GM04504 (cell line): Measurements from ENCODE around the gene TMC5.
"Not testable (repeated sequence)": the region's sequence is repeated elsewhere in the genome, so short reads cannot be mapped to it uniquely, and the experiment has no call there.

ENCODE experiments used
- DNase-seq: peaks from one replicate; pipeline ENCODE4 v3.0.0-alpha.2; 2012; ENCODE audit warnings: low read depth

The TMC5 gene, protein sequence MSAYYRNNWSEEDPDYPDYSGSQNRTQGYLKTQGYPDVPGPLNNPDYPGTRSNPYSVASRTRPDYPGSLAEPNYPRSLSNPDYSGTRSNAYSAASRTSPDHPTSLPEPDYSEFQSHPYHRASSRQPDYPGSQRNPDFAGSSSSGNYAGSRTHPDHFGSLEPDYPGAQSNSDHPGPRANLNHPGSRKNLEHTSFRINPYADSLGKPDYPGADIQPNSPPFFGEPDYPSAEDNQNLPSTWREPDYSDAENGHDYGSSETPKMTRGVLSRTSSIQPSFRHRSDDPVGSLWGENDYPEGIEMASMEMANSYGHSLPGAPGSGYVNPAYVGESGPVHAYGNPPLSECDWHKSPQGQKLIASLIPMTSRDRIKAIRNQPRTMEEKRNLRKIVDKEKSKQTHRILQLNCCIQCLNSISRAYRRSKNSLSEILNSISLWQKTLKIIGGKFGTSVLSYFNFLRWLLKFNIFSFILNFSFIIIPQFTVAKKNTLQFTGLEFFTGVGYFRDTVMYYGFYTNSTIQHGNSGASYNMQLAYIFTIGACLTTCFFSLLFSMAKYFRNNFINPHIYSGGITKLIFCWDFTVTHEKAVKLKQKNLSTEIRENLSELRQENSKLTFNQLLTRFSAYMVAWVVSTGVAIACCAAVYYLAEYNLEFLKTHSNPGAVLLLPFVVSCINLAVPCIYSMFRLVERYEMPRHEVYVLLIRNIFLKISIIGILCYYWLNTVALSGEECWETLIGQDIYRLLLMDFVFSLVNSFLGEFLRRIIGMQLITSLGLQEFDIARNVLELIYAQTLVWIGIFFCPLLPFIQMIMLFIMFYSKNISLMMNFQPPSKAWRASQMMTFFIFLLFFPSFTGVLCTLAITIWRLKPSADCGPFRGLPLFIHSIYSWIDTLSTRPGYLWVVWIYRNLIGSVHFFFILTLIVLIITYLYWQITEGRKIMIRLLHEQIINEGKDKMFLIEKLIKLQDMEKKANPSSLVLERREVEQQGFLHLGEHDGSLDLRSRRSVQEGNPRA

GRCh38 chr16:19417640-19418039 lies at the start of gene TMC5:
Gene TMC5 (plus strand): TSS chr16:19417883. CDS start chr16:19440039, 22,156 bp downstream.
- DNase-seq, result no peak

- not testable (repeated sequence) for DNase-seq
Observed at GRCh38 chr16:19372541-19372940, 45.1 kb upstream of the TMC5 start.

DNA sequence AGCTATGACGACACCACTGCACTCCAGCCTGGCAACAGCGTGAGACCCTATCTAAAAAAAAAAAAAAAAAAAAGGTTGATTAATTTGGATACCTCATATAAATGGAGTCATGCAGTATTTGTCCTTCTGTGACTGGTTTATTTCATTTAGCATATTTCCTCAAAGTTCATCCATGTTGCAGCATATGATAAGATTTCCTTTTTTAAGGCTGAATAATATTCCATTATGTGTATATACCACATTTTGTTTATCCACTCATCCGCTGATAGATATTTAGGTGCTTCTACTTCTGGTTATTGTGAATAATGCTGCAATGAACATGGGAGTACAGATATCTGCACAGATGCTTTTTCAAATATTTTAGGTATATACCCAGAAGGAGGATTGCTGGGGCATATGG lies 43.3 kb upstream of the TMC5 start:
- no peak for DNase-seq

DNA sequence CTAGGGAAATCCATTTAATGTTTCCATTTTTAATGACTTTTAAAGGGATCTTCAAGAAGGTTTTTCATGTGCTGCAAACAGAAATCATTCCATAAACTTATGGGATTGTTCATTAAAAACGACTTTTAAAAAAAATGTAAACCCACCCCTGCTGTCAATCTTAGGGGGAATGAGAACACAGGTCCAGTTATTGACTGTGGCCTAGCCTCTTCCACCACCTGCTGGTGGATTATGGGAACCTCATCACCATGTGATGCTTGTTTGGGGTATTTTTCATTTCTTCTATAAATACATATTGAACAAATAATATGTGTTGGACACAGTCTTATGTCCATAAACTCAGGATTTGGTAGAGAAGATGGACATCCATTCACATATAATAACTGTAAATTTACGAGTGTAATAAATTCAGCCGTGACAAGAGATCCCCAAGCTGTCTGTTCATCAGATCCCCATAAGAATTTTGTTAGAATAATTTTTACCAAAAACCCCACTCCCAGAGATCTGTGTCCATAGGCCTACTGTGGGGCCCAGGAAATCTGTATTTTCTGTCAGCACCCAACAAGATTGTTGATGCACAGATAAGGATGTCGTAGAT lies 42.0 kb upstream of the TMC5 start:
- DNase-seq, result peak; percentile 11

DNA sequence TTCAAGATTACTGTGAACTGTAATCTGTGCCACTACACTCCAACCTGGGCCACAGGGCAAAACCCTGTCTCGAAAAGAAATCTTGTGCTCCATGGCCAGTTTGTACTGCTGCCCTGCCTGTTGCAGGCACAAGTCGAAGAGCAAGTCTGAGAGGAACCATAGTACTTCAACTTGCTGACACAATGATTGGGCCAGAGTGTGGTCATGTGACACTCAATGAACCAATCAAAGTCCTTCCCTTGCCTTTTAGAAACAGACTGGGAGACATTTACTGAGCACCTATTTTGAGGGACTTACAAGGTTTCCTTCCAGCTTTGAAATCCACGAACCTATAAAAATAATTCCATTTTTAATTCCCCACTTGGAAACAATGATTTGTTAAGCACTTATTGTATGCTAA lies 39.8 kb upstream of the TMC5 start:
- DNase-seq, result no peak

DNA sequence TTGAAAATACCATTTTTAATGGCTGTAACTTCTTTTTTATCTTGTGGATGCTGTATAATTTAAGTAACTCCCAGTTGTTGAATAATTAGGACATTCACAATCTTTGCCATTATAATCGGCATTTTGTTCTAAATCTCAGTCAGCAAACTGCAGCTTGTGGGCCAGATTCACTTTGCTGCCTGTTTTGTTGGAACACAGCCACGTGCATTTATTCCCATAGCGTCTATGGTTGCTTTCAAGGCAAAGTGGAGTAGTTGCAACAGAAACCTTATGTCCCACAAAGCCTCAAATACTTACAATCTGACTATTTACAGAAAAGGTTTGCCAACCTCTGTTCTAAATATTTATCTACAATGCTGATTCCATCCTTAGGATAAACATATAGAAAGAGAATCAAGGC lies 39.2 kb upstream of the TMC5 start:
- no peak for DNase-seq

DNA sequence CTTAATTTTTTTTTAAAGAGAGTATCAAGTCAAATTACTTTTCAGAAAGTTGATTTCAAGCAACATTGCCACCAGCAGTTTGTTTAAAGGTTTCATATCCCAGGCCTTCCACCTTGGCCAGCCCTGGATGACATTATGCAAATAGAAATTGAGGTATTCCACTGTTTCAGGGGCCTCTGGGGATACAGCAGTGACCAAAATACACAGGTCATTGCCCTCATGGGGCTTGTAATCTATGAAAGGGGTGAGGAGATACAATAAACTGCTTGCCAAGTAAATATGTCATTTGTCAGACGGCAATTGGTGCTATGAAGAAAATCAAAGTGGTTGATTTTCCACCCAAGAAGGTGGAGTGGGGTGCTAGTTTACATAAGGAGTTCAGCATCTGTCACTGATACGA lies 37.8 kb upstream of the TMC5 start:
- no peak for DNase-seq

DNA sequence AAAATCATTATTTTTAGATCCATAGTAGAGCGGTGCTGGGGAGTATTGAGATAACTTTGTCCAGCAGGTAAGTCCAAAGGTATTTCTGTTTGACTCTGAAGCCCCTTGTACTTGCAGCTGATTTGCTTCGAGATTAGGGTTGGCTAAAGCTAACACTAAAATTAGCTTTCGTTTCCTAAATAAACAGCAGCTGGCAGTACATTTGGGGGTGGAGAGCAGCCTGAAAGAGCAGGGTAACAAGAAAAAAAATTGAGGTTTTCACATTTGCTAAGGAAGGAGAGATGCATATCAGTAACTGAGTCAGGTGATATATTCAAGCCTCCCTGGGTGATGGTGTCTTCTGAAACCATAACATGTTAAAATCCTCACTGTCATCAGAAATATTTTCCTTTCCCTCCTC lies 37.4 kb upstream of the TMC5 start:
- no peak for DNase-seq

DNA sequence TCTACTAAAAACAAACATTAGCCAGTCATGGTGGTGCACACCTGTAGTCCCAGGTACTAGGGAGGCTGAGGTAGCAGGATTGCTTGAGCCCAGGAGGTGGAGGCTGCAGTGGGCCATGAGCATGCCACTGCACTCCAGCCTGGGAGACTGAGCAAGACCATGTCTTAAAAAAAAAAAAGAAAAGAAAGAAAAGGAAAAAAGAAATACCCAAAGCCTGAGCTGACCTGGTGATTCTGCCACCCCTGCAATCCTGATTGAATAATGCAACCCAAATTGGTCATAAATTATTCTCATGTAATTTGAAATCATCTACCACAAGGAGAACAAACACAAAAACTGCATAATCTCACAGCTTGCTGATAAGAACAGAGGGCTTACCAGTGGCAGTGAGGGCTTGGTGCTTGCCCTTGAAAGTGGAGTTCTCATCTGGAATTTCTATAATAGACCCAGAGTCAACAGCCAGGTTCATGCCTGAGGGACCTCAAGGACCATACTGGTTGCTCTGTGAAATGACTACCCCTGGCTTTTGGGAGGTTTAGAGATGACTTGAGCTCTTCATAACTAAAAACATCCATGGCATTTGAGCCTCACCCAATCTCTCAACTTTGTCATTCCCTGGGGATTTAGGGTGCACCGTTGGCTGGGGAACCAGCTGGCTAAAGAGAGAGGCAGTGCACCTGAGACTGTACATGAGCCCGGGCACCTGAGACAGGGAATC lies 35.4 kb upstream of the TMC5 start:
- DNase-seq, result no peak

DNA sequence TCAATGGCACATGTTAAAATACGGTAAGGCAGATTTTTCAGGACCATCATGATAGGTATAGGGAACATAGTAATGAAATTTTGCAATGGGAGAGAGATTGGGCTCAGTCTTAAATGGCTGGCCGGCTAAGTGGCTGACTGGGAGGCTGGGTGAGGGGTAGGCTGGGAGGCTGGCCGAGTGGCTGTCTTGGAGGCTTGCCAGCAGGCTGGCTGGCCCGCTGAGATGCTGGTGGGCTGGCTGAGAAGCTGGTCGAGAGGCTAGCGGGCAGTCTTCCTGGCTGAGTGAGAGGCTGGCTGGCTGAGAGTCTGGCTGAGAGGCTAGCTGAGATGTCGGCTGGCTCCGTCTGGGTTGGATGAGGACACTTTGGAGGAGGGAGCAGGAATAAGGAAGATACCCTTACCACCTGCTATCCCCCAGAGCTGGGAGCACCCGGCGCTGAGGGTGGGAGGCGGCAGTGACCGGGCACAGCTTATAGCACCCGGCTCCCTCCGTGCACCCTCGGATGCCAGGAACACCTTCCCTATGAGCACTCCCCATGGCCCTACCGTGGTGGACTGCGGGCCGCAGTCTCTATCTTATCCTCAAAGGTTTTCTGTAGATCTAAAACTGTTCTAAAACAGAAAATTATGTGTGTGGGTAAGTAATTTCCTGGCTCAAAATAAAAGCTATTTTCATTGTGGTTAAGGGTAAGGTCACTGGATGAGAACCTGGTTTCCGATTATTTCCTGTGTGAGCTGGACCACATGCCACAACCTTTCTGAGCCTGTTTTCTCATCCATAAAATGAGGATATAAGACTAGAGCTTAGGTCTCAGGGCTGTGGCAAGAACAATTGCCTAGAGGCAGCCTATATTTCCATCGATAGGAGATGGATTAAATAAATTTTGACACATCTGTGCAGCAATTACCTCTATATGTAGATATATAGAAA lies 34.5 kb upstream of the TMC5 start:
- no peak for DNase-seq

- no peak for DNase-seq
Observed at GRCh38 chr16:19384656-19385055, 33.0 kb upstream of the TMC5 start.

DNA sequence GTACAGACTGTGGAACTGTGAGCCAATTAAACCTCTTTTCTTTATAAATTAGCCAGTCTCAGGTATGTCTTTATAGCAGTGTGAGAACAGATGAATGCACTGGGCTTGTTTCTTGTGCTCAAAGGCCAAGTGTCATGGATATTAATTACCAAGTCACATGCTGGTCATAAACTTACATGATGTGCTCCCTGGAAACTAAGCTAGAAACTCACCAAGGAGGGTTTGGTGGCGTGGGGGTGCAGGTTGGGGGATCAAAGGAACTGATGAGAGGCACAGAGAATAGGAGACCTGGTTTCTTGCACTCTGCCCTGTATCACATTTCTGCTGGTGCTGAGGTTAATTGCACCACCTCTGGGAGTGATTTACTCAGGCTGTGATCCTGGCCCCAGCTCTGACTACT lies 31.2 kb upstream of the TMC5 start:
- no peak for DNase-seq

DNA sequence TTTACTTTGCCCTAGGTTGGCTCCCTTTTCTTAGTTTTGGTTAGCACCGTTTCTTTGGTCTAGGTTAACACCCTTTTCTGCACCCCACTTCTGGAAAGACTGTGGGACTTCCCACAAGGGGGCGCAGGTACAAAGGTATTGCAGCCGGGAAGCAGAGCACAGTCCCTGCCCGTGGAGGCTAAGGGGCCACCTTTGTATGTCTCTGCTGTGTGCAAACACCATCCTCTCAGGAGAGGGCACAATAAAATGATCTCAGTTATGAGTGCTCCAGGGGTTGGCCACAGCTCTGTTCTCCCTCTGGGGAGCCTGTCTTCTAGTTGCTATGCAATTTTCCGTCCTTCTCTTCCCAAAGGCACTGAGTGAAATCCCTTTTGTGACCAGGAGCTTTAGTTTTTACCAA lies 28.4 kb upstream of the TMC5 start:
- no peak for DNase-seq

DNA sequence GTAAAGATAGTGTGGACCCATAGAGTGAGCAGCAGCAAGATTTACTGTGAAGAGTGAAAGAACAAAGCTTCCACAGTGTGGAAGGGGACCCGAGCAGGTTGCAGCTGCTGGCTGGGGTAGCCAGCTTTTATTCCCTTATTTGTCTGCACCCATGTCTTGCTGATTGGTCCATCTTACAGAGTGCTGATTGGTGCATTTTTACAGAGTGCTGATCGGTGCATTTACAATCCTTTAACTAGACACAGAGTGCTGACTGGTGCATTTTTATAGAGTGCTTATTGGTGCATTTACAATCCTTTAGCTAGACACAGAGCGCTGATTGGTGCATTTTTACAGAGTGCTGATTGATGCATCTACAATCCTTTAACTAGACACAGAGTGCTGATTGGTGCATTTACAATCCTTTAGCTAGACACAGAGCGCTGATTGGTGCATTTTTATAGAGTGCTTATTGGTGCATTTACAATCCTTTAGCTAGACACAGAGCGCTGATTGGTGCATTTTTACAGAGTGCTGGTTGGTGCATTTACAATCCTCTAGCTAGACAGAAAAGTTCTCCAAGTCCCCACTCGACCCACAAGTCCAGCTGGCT lies 26.4 kb upstream of the TMC5 start:
- not testable (repeated sequence) for DNase-seq

DNA sequence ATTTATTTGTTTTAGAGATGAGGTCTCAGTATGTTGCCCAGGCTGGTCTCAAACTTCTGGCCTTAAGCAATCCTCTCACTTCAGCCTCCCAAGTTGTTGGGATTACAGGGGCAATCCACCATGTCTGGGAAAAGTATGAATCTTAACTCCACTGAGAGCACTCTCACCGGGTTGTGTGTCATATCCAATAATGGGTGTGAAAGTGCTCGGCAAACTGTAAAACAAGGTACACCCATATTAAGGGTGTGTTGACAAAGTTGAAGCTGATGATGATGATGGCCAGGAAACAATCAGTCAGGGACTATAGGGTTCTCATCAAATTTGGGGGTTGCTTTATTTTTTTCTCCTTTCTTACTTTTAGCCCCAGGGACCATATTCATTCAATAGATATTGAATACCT lies 25.3 kb upstream of the TMC5 start:
- no peak for DNase-seq

GRCh38 chr16:19393226-19394111 lies 24.2 kb upstream of the TMC5 start:
- no peak for DNase-seq

GRCh38 chr16:19395646-19396267 lies 21.9 kb upstream of the TMC5 start:
- DNase-seq, result not testable (repeated sequence)

DNA sequence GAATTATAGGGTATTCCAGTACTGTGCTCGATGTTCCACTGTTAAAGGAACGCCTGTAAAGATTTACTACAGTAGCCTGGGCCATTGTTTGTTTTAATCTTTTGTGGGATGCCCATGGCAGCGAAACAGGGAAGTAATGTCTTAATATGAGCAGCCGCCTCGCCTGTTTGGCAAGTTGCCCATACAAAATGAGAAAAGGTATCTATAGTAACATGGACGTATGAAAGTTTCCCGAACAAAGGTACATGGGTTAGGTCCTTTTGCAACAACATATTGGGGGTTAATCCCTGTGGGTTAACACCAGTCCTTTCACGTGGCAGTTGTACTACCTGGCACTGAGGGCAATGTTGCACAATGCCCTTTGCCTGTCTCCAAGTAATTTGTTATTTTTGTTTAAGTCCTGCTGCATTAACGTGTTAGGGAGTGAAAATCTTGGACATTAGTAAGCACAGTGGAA lies 21.1 kb upstream of the TMC5 start:
- no peak for DNase-seq

- DNase-seq, result not testable (repeated sequence)
Observed at GRCh38 chr16:19397373-19397772, 20.3 kb upstream of the TMC5 start.
